ENCODE results near the gene MAP7D3.
"Not testable (repeated sequence)": the region's sequence is repeated elsewhere in the genome, so short reads cannot be mapped to it uniquely, and the experiment has no call there.

The MAP7D3 gene

DNA sequence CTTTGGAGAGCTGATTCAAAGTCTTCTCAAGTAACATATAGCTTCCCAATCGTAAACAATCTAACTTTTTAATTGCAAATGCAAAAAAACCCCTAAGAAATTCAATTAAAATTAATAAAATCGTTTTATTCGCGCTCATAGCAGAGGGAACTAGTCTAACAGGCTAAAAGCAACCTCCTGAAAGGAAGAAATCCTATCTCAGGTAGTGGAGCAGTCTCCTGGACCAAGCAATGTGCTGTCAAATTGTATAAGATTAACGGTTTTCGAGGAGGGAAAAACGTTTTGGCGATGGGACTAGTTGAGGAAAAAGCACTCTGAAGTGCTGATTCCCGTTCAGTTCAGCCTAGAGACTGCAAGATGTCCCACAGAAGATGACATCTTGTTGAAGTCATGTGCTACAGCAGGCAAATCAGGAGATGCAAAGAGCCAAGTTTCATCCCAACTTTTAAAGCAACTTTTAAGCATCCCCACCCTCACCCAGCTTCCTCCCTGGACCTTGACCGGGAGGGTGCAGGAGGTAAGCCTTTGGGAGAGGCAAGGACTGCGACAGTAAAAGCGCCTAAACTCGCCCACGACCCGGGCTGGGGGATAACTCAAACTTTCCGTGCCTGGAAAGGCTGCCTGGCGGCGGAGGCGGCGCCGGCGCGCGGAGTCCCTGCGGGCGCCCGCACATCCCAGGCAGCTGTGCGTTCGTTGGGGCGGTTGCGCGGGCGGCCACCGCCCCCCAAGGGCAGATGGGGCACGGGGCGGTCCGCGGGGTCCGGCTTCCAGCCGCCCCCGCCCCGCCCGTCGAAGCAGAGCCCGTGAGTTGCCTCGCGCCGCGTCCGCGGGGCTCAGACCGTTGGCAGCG lies 784 bp downstream of the MAP7D3 start:
- DNase-seq: no peak

DNA sequence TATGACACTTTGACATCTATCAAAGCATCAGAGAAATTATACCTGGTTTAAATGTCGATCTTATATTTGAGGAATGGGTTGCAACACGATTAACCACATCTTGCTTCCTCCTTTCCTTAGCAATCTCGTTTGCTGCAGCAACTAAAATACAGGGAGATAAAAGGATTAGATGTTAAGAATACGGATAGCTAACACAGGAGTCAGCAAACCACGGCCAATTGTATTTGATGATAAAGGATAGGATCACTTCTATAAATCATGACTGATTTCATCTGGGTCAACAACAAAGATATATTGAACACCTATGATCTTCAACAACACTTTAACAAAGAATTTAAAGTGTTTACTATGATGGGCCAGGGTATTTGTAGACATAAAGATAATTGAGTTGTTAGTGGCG lies 5.0 kb downstream of the MAP7D3 start:
- DNase-seq: no peak

DNA sequence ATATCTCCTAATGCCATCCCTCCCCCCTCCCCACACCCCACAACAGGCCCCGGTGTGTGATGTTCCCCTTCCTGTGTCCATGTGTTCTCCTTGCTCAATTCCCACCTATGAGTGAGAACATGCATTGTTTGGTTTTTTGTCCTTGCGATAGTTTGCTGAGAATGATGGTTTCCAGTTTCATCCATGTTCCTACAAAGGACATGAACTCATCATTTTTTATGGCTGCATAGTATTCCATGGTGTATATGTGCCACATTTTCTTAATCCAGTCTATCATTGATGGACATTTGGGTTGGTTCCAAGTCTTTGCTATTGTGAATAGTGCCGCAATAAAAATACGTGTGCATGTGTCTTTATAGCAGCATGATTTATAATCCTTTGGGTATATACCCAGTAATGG lies 13.4 kb downstream of the MAP7D3 start:
- DNase-seq: not testable (repeated sequence)

DNA sequence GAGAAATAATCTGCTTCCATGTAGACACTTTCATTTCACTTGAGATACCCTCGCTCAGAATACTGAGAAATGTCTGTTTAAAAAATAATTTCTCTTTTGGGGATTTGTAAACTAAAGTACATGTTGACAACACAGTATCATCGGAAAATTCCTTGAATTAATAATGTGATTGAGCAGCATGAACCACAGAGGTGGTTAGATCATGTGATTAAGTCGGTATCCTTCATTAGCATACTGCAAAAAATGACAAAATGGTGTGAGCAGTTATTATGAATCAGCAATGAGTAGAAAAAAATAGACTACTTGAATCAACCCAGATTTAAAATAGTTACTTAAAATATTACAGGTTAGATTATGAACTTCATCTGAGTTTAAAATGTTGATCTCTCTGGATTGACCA lies 14.1 kb downstream of the MAP7D3 start:
- DNase-seq: no peak

DNA sequence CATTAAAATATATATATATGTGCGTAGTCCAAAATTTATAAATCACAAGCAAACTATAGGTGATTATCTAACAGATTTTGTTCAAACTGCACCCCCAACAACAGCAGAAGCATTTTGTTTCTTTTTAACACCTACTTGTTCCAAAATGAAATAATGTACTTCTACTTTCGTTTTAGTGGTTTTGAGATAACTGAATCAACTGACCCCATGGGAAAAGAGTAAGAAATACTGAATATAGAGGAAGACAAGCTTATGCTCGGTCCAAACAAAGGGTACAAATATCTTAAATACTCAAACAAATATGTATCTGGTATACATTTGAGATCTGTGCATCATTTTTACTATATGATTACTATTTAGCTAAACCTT lies 22.4 kb downstream of the MAP7D3 start:
- DNase-seq: no peak

DNA sequence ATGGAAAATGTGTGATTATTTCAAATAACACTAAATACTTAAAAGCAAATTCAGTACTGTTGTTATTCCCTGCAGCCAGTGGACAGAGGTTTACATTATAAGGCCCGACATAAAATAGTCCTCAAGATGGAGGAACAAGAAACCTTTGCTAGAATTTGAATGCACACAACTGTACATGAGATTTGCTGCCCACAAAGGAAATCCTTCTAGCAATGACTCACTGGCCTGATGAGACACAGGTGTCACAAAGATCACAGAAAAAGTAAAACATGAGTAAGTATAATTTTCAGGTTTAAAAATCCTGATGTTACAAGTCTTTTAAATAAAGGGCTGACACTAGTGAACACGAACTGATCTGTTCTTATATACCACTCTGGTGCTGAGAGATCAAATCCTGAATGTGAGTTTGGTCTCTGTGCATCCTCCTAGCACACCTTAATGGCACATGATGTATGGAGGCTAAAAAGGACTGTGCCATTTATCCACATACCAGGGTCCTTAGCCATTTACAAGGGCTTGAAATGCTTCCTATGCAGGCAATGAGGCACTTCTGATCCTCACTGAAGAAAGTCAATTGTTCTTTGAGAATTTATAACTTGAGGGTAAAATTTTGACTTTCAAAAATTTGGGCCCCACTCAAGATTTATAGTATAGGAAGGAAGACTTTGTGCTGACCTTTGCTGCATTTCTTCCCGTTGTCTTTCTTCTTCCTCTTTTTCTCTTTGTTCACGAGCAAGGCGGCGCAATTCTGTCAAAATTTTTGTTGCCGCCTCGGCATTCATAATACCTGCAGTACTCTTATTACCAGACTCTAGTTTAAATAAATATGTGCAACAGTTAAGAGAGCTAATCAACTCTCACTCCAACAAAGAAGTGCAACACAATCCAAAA lies 23.0 kb downstream of the MAP7D3 start:
- peak; percentile 11 for DNase-seq

DNA sequence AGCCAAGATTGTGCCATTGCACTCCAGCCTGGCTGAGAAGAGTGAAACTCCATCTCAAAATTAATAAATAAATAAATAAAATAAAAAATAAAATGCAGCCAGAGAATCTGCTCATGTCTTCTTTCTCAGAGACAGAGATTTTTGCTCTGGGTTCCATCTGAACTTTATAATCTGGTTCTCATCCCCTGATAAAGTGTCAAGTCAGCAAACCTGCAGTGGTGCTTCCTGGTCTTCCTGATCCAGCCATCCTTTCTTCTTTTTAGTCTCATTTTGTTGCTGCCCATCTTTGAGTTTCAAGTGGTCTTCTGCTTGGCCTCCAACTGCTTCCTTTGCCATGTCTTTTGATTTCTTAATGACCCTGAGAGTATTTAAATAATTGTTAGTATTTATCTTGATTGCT lies 24.1 kb downstream of the MAP7D3 start:
- DNase-seq: no peak

DNA sequence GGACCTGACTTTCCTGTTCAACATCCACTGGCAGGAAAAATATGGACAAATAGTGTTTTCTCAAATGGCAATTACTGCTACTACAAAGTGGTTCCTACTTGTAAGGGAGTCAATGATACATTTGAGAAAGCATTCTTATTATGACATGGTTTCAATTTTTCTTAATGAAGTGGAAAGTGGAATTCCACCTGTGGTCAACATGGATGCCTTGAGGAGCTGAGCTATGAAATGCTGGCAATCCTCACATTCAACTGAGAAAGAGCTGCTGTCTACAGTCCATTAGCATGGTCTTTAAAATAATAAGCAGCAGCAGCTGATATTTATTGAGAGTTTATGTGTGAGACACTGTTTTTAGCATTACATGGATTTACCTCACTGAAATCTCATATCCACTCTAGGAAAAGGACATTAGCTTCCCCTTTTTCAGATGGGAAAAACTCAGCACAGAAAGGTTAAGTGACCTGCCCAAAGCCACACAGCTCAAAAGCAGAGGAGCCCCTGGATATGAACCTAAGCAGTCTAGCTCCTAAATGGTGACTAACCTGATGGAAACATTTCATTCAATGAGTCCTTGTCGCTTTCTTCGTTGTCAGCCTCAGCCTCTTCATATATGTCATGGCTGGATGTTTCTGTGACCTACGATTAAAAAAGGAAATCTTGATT lies 29.2 kb downstream of the MAP7D3 start:
- peak; percentile 8 for DNase-seq

DNA sequence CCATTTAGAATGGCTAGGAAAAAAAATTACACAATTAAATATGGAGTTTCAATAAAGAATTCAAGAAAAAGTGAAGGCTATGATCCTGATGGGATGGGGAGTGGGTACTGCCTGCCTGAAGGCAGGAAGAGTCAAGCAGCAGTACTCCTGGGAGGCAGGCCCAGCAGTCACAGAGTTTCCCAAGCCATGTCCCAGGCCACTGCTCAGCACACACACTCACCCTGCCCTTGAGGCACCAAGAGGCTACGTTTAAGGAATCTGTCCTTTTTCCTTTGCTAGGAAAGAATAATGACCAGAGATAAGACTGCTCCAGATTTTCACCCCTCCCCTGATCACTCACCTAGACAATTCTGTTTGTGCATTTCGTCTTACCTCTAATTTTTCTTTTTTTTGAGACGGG lies 30.2 kb downstream of the MAP7D3 start:
- no peak for DNase-seq

DNA sequence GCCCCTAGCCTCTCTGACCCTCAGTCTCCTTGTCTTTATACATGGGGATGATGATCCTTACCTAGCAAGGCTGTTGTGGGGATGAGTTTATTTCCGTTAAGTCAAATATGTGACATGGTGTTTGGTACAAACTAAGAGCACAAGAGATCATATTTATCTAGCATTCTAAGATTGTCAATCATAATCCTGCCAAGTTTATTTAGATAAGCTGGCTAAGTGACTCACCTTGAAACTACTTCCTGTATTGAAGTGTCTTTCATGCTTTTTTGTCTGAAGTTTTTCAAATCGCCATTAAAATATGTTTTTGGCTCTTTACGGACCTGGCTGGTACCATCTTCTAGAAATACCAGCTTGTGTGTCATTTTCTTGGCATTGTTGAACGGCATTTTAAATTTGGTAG lies 30.7 kb downstream of the MAP7D3 start:
- DNase-seq: no peak

DNA sequence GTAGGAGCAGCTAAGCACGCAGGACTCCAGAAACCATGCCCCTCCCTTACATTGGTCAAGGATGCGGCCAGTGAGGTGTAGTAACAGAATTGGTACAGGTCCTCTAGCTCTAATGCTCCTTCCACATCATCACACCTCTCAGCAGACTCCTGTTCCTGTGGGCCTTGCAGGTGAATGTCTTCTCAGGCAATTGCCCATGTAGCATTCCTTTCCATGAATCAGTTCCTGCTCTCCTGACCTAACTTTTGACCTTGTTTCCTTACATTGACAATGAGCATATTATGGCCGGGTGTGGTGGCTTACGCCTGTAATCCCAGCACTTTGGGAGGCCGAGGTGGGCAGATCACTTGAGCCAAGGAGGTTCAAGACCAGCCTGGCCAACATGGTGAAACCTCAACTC lies 31.3 kb downstream of the MAP7D3 start:
- DNase-seq: no peak

DNA sequence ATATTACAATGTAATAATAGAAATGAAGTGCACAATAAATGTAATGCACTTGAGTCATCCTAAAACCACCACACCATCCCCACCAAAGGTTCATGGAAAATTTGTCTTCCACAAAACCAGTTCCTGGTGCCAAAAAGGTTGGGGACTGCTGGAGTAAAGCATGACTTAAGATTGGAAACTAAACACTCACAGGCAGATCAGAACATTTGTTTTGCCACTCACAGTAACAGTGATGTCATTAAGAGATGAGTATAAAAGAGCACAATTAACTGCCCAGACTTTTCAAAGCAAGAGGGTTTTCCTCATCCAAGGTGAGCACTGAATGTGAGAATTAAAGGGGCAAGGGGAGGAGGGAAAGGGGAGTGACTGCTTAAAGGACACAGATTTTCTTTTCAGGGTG lies 35.6 kb downstream of the MAP7D3 start:
- DNase-seq: peak; percentile 62

DNA sequence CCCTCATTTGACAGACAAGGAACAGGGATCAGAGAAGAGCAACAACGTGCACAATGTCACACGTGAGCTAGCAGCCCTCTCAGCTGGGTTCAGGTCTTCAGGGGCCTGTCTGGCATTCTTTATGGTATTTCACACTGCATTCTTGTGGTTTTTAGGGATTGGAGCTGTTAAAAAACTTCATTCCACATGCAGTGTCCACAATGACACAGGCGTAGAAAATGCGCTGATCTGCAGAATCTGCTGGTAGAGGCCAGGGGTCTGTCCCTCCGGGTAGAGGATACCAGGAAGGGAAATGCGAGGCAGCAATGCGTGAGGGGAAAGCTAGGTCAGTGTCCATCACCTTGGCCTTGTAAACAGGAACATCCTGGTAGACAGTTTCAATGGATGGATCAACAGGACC lies 36.6 kb downstream of the MAP7D3 start:
- peak; percentile 92 for DNase-seq

DNA sequence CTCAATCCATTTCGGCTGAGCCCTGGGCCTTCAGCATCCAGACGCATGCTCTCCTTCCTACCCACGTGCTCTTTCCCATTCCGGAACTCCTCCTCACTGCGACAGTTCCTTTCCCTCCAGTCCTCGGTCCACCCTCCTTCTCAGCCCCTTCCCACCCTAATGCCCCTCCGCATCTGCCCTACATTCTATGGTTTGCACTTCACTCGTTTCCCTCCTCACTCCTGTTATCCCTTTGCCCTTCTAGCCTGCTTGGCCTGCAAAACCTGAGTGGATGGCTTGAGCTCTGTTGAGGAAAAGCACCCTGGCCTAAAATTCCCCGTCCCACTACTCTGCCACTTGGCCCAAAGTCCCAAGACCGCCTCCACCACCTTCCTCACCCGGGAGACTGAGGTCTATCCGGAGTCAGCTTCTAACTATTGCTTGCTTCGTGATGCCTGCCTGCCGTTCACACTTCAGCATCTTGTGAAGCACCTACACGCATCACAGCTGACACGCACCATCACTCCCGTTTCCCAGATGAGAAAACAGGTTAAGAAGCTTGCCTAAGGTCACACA lies 38.6 kb downstream of the MAP7D3 start:
- no peak for DNase-seq

DNA sequence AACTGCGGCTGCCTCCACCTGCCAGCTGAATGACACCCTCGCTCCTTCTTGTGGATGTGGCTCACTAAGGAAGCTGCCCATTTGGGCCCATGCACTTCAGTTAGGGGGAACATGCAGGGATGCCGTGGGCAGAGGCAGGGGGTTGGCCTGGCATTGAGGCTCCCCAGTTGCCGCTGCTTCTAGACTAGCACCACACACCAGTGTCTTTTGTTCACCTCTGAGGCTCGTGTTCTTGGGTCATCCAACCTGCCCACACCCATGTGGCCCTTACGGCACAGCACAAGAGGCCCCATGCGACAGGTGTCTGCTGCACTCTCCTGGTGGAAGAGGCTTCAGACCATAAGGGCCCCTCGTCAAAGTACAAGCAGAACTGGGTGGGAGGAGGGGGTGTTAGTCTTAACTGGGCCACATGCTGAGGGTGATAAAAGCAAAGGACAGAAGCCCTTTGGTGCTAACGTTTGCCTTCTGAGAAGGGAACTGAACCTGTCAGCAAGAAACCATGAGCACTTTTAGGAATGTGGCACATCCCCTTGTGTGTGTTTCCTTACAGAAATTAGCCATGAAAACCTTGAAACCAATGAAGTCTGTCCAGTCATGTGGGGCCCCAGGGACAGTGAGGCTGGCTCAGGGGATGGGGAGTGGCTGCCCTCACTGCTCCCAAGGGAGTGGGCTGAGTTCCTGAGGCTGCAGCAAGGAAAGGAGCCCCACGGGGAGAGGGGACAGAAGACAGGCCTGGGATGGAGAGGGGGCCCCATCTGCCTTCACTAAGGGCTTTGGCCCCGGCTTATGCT lies 39.2 kb downstream of the MAP7D3 start:
- DNase-seq: no peak

DNA sequence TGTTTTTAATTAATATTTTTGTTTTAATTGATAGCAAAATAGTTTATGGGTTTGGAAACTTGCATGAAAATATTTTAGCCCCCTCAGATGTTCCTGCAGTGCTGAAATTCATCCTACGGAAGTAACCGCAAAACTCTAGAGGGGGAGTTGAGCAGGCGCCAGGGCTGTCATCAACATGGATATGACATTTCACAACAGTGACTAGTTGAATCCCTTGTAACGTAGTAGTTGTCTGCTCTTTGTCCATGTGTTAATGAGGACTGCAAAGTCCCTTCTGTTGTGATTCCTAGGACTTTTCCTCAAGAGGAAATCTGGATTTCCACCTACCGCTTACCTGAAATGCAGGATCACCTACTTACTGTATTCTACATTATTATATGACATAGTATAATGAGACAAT lies 40.4 kb downstream of the MAP7D3 start:
- peak; percentile 53 for DNase-seq

DNA sequence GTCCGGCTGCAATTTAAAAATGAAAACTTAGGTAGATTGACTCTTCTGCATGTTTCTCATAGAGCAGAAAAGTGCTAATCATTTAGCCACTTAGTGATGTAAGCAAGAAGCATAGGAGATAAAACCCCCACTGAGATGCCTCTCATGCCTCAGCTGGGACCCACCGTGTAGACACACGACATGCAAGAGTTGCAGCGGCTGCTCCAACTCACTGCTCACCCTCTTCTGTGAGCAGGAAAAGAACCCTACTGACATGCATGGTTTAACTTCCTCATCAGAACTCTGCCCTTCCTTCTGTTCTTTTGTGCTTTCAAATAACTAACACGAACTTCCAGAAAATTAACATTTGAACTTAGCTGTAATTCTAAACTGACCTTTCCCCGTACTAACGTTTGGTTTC lies 41.0 kb downstream of the MAP7D3 start:
- DNase-seq: peak; percentile 28

DNA sequence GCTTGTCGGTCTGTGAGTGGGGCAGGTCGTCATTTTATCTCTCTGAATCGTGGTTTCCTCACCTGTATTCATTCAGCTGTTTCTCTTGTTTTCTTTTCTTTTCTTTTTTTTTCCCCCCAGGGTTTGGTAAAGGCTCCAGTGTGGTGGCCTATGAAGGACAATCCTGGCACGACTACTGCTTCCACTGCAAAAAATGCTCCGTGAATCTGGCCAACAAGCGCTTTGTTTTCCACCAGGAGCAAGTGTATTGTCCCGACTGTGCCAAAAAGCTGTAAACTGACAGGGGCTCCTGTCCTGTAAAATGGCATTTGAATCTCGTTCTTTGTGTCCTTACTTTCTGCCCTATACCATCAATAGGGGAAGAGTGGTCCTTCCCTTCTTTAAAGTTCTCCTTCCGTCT lies 41.4 kb downstream of the MAP7D3 start:
- DNase-seq: no peak

DNA sequence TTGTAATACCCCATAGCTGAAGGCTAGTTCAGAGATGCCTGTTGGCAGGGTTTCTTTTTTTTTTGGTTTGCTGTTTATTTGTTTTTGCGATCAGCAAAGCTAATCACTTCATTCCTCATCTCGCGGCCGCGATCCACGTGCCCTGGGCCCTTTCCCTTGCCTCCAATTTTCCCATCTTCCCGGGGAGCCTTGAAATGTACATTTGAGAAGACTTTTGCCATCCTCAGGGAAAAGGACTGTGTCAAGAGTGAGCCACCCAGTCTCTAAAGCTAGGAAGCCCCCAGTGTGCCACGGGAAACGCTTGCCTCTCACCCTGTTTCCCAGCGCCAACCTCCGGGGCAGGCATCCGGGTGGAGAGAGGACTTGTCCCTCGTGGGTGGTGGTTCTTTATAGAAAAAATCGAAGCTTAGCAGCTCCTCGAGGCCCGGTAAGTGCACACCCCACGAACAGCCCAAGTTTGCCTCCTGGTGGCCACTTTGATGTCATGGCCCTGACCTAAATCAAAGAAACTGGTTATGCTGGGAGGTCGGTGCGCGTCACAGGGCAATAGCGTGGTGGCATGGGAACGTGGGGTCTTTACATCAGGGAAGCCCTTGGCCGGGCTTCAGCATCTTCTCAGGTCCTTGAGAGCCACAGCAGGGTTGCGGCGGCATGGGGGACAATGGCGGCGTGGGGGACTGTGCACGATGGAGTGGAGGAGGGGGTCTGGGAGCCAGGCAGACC lies 42.0 kb downstream of the MAP7D3 start:
- DNase-seq: peak; percentile 44

DNA sequence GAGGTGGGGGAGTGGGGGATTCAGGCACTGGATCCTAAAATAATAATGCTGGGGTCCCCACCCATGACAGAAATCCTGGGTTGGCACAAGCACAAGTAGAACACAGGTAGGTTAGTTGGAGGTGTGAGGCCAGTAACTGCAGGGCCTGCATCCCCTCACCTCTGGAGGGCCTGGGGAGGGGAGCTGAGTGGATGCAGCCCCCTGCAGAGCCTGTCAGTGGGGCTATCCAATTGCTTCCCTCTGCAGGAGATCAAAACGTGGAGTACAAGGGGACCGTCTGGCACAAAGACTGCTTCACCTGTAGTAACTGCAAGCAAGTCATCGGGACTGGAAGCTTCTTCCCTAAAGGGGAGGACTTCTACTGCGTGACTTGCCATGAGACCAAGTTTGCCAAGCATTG lies 43.7 kb downstream of the MAP7D3 start:
- DNase-seq: no peak

DNA sequence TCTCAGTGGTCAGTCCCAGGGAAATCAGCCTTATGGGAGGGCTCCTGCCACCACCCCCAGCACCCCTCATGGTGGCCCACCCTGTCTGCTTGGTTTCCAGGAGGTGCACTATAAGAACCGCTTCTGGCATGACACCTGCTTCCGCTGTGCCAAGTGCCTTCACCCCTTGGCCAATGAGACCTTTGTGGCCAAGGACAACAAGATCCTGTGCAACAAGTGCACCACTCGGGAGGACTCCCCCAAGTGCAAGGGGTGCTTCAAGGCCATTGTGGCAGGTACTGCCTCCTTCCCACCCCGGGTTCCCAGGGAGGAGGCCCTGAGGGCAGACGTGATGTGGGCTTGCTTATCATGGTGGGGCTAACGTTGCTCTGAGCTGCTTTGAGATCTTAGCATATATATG lies 44.3 kb downstream of the MAP7D3 start:
- DNase-seq: no peak
